Cardiac muscle cell (in vitro differentiated cells and primary cell): Measurements from ENCODE around the gene DERL2. TPM values are rescaled to one million over a fixed set of nuclear protein-coding genes. Genes with fewer than 3 reads are reported as not detected.

Experiments used
- DNase-seq, 2 donors: peaks; one replicate each; pipeline versions ENCODE4 v3.0.0 to v3.0.0-alpha.2; 2010 to 2017; ENCODE audit warnings: low read depth in 1 of 2, low spot score in 1 of 2
- H3K27ac ChIP-seq: fragments of 200-600 bp; sonication (generic); 2 replicates; pipeline ENCODE4 v1.5.1; 2016
- H3K27me3 ChIP-seq: fragments of 200-600 bp; sonication (generic); 2 replicates; pipeline ENCODE4 v1.6.0; 2016; ENCODE audit warnings: control low read depth
- H3K36me3 ChIP-seq: fragments of 200-600 bp; sonication (generic); 2 replicates; pipeline ENCODE4 v1.5.1; 2016; ENCODE audit warnings: control low read depth
- H3K4me1 ChIP-seq: fragments of 200-600 bp; sonication (generic); 2 replicates; pipeline ENCODE4 v1.8.1; 2017; ENCODE audit warnings: low read depth, mild to moderate bottlenecking, mixed run types
- H3K4me3 ChIP-seq: fragments of 200-600 bp; sonication (generic); 2 replicates; pipeline ENCODE4 v1.5.1; 2016; ENCODE audit warnings: mild to moderate bottlenecking
- H3K9me3 ChIP-seq: fragments of 200-600 bp; sonication (generic); 2 replicates; pipeline ENCODE4 v1.5.1; 2017; ENCODE audit warnings: low read depth, mild to moderate bottlenecking, control low read depth
- polyA plus RNA-seq: library from polyadenylated mRNA; unstranded; fragments of >200 nt; fragmentation: Nextera tagmentation; extraction: Ambion mirVana; gene quantifications from 2 replicates; pipeline ENCODE4 v1.2.1, GENCODE V29; 2016
- total RNA-seq: library from RNA; depleted of rRNA; stranded (reverse); fragments of >200 nt; gene quantifications from 2 replicates; pipeline ENCODE4 v1.2.3, GENCODE V29; 2016
- TF ChIP-seq, protein P1 (sequence below): IDR thresholded peaks from 2 replicates; pipeline ENCODE4 v1.5.1; 2012; ENCODE audit warnings: low read depth, mild to moderate bottlenecking, low read length

The DERL2 gene
- total and polyA plus RNA-seq, 2 experiments from 2014 or later = 30.4 to 73.5 TPM

DNA sequence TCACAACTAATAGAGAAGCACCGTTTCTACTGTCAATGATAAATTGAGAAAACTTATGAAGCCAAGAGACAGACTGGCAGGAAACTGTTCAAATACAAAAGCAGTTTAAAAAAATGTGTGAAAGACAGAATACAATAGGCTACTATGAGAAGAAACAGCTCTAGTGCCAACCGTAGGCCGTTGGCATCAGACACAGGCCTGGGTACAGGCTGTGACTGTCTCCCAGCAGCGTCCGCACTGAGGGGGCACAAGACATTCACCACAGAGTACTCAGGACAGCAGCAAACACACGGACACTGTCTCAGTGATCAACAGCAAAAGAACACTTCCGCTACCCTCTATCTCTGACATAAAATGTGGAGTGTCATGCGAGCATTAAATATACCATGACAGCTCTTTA, 39.2 kb downstream of the DERL2 start:
- Histone ChIP-seq H3K27me3 (no peaks in the 10 kb centered on the region), H3K27ac (no peak overlapping the region), H3K9me3 (no peaks in the 10 kb centered on the region), H3K4me1 (no peaks in the 10 kb centered on the region), H3K36me3 (peaks cover 51% of the 10 kb centered on the region), H3K4me3 (no peak overlapping the region)
- no peak for DNase-seq
- TF ChIP-seq, protein P1, sequence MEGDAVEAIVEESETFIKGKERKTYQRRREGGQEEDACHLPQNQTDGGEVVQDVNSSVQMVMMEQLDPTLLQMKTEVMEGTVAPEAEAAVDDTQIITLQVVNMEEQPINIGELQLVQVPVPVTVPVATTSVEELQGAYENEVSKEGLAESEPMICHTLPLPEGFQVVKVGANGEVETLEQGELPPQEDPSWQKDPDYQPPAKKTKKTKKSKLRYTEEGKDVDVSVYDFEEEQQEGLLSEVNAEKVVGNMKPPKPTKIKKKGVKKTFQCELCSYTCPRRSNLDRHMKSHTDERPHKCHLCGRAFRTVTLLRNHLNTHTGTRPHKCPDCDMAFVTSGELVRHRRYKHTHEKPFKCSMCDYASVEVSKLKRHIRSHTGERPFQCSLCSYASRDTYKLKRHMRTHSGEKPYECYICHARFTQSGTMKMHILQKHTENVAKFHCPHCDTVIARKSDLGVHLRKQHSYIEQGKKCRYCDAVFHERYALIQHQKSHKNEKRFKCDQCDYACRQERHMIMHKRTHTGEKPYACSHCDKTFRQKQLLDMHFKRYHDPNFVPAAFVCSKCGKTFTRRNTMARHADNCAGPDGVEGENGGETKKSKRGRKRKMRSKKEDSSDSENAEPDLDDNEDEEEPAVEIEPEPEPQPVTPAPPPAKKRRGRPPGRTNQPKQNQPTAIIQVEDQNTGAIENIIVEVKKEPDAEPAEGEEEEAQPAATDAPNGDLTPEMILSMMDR = no peak

GRCh38 chr17:5444209-5444608, 41.8 kb downstream of the DERL2 start:
- Histone ChIP-seq H3K4me1 (no peaks in the 10 kb centered on the region), H3K27me3 (no peaks in the 10 kb centered on the region), H3K4me3 (no peak overlapping the region), H3K27ac (no peak overlapping the region), H3K36me3 (peaks cover 33% of the 10 kb centered on the region), H3K9me3 (no peaks in the 10 kb centered on the region)
- TF ChIP-seq, protein P1 = no peak
- no peak for DNase-seq

GRCh38 chr17:5443728-5444127, 42.2 kb downstream of the DERL2 start:
- no peak for DNase-seq
- TF ChIP-seq, protein P1 = no peak
- H3K4me3 ChIP-seq = no peak overlapping the region

DNA sequence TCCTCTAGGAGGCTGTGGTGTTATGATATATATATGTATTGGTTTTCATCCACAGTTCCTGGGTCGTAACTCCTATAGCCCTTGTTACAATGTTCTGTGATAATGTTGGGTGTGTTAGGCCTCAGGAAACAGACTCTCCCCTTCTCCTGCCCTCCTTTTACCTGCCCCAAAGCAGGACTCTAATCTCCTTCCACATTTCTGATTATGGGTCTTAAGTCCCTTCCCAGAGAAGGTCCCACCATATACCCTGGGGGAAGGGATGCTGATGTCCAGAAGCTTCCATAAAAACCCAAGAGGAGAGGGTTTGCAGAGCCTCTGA, 46.6 kb downstream of the DERL2 start:
- Histone ChIP-seq H3K27ac (peak overlapping the region; percentile 74), H3K4me3 (peak overlapping the region; percentile 94), H3K9me3 (no peaks in the 10 kb centered on the region), H3K36me3 (peaks cover 34% of the 10 kb centered on the region), H3K27me3 (no peaks in the 10 kb centered on the region), H3K4me1 (peaks cover 8% of the 10 kb centered on the region)
- TF ChIP-seq, protein P1 = peak; percentile 17
- DNase-seq = no peak

More at GRCh38 chr17:5443728-5444127, 42.2 kb downstream of the DERL2 start:
- Histone ChIP-seq H3K9me3 (no peaks in the 10 kb centered on the region), H3K27ac (no peak overlapping the region), H3K36me3 (peaks cover 28% of the 10 kb centered on the region), H3K27me3 (no peaks in the 10 kb centered on the region), H3K4me1 (no peaks in the 10 kb centered on the region)

DNA sequence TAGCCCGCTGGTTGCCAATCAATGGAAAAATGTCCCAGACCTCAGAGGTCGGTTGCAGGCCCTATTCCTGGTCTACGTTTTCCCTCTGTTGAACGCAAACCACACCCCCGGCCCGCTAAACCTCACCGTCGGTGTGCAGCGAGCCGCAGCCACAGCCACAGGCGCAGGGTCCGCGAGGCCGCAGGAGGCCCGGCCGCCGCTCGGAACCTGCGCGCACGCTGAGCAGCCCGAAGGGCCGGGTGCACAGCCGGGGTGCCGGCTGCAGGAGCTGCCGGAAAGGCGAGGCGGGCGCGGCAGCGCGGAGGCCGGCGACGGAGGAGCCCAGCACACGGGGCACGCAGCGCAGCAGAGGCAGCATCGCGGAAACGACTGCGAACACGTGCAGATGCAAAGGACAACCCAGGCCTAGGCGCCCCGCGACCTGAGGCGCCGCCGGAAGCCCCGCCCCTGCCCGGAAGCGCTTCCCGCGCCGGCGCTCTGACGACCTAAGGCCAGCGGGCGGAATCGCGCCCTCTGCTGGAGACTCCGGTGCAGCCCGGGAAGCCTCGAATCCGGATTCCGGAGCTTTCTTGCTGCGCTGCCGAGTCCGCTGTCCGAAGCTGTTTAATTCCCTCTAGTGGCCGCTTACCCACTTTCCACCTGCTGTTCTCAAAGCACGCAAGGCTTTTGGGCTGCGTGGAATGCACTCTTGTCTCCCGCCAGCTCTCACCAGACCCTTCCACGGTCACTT, 47.1 kb downstream of the DERL2 start, which contains the start of gene C1QBP:
Gene C1QBP (minus strand): TSS at position 440 of the 730 bp plus-strand sequence. CDS start 82 bp downstream, at position 358.
- TF ChIP-seq, protein P1 = peak; percentile 98
- H3K4me3 ChIP-seq = peak within 1 kb of the TSS; percentile 94
- H3K36me3 ChIP-seq = peaks cover 34% of the 10 kb centered on the region
- H3K27ac ChIP-seq = peak within 1 kb of the TSS; percentile 83
- H3K9me3 ChIP-seq = no peaks in the 10 kb centered on the region
- H3K4me1 ChIP-seq = peaks cover 8% of the 10 kb centered on the region
- H3K27me3 ChIP-seq = no peaks in the 10 kb centered on the region
- DNase-seq = peak; percentile 94 to 95
